NOMO-1 (cell line): Measurements from ENCODE around the gene KIAA1586.
"Not testable (repeated sequence)": the region's sequence is repeated elsewhere in the genome, so short reads cannot be mapped to it uniquely, and the experiment has no call there.

Source experiments
- DNase-seq, 2 experiments: peaks; one replicate each; lab custom pipeline; 2025; ENCODE audit not compliant: unreplicated experiment in 2 of 2; lab: John Stamatoyannopoulos, UW

KIAA1586 gene, protein sequence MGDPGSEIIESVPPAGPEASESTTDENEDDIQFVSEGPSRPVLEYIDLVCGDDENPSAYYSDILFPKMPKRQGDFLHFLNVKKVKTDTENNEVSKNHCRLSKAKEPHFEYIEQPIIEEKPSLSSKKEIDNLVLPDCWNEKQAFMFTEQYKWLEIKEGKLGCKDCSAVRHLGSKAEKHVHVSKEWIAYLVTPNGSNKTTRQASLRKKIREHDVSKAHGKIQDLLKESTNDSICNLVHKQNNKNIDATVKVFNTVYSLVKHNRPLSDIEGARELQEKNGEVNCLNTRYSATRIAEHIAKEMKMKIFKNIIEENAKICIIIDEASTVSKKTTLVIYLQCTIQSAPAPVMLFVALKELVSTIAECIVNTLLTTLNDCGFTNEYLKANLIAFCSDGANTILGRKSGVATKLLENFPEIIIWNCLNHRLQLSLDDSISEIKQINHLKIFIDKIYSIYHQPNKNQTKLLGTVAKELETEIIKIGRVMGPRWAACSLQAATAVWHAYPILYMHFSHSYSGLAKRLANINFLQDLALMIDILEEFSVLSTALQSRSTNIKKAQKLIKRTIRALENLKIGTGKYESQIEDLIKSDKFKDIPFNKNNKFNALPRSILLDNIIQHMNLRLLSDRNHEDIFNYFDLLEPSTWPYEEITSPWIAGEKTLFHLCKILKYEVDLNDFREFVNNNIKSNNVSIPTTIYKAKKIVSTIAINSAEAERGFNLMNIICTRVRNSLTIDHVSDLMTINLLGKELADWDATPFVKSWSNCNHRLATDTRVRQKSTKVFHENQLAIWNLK

DNA sequence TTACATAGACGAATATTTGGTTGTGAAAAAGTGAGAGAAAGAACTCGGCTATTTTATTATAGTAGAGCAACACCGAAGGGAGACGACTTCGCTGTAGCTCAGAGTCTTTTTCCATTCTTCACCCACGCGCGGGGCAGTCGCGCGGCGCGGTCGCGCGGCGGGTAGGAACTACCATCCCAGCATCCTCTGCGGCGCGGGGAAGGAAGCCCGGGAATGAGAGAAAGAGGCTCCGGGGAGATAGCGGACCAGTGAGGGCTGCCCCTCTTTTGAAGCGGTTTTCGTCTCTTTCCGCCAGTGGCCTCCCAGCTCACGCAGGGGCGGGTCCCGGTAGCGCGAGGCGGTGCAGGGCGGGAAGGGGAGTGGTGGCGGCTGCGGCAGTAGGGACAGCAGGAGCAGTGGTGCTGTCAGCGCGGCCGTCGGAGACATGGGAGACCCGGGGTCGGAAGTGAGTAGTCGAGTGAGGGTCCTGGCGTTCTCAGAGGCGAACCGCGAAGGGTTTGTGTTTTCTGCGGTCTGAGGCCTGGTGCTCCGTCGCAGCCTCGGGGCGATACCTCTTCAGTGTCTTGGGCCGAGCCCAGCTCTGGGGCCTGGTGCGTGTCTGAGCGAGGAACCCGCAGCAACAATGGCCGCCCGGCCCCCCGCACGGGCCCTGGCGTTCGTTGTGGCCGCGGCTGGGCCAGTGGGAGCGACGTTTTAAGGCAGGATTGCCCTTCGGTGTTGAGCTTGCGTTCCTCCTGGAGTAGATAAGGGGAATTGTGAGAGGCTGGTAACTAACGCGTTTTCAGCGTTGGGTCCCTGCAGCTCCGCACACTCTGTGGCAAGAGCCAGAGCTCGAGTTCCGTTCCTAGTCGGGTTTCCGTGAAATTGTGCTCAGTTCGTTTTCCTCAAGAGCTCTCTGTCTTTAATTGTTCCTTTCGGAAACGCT lies at the start of gene KIAA1586:
TSS of gene KIAA1586 (plus strand) at position 362 of the 925 bp plus-strand sequence. CDS start at position 425, 63 bp downstream.
- peak; percentile 82 for DNase-seq

DNA sequence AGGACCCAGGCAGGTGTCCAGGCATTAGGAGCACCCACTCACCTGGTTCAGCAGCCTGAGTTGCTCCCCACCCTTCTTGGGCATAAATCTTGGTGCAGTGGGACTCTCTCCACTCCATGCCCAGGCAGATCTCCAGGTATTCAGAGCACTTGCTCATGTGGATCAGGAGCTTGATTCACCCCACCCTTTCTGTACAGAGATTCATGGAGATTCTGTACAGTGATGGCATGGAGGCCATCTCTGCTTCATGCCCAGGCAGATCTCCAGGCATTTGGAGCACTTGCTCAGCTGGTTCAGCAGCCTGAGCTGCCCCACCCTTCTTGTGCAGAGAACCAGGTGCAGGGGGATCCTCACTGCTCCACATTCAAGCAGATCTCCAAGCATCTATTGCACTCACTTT lies 47.4 kb upstream of the KIAA1586 start:
- DNase-seq: no peak

- not testable (repeated sequence) for DNase-seq
Observed at GRCh38 chr6:56999748-57000147, 46.7 kb upstream of the KIAA1586 start.

DNA sequence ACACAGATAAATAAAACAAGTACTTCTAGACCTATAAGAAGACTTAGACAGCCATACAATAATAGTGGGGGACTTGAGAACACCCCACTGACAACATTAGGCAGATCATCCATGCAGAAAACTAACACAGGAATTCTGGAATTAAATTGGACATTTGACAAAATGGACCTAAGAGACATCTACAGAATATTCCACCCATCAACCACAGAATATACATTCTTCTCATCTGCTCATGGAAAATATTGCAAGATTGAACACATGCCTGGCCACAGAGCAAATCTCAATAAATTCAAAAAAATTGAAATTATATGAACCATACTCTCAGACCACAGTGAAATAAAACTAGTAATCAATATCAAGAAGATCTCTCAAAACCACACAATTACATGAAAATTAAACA lies 44.3 kb upstream of the KIAA1586 start:
- DNase-seq: no peak

DNA sequence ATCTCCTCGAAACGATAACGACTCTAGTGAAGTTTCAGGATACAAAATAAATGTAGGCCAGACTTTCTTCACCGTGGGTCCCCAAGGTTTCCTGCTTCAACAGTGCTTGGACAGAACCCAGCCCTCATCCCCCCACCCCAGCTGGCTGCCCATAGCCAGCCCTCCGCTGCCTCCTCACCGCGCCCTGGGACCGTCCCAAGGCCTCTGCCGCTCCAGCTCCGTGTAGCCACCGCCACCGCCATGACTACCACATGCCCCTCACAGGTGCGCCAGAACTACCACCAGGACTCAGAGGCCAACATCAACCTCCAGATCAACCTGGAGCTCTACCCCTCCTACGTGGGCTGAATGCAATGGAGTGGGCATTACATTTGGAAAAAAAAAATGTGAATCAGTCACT lies 42.2 kb upstream of the KIAA1586 start:
- DNase-seq: no peak

- no peak for DNase-seq
Observed at GRCh38 chr6:57006101-57006500, 40.4 kb upstream of the KIAA1586 start.

DNA sequence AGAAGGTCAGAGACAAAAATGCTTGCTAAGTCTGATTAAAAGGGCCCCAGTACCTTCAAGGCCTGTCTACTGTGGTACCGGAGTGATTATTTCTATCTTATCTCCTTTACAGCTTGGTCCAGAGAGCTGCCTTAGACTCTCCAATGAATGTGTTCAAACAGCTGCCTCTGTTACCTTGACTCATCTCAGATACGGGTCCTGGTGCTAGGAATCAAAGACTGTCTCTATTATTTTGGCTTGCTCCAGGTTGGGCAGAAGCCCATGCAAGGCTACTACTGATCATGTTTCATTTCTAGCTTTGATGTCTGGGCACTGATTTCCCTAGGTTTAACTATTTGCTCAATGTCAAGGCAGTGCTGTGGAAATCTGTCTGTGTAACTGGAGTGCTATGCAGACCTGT lies 38.4 kb upstream of the KIAA1586 start:
- not testable (repeated sequence) for DNase-seq

DNA sequence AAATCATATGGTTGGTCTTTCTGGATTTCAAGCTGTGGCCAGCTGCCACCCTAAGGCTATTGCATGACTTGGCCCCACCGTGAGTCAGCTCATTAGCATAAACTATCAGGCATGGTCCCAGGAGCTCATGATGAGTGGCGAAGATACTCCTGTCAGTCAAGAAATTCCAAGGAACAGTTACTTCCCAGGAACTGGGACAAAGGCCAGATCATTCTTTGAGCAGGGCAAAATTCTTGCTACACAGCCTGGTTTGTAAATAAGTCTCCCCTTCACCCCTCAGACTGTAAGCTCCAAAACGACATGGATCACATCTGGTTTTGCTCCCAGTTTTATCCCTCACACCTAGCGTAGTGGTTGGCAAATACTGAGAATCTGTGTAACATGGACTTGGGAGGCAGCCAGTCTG lies 33.0 kb upstream of the KIAA1586 start:
- DNase-seq: no peak

DNA sequence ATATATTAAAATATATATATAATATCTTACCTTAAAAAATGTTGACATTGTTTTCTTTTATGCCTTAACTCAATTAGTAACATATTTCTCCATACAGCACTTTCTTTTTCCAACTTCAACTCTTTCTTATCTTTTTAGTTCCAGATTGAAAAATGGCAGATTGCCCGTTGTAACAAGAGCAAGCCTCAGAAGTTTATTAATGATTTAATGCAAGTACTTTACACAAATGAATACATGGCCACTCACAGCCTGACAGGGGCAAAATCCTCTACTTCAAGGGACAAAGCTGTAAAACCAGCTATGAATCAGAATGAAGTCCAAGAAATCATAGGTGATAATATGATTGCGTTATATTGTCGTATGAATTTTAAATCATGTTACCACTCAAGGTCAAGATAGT lies 29.4 kb upstream of the KIAA1586 start:
- no peak for DNase-seq

- DNase-seq: no peak
Observed at GRCh38 chr6:57017841-57018240, 28.7 kb upstream of the KIAA1586 start.

DNA sequence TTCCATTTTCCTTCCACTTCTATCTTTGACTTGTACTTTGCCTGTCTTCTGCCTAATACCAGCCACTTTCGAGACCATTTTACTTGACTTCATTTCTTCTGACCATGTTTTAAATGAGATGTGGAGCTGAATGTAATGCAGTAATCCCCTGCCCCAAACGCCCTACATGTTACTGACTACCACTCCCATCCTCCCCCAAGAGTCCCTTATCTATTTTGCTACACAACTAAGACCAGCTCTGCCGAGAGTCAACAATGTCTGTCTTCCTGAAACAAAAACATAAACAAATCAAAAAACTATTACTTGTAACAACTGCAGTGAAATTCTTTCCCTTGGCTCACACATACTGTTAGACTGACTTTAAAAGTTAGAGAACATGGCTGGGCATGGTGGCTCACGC lies 27.1 kb upstream of the KIAA1586 start:
- DNase-seq: no peak

GRCh38 chr6:57021086-57021720 lies 25.3 kb upstream of the KIAA1586 start:
- DNase-seq: peak; percentile 7 to 66

DNA sequence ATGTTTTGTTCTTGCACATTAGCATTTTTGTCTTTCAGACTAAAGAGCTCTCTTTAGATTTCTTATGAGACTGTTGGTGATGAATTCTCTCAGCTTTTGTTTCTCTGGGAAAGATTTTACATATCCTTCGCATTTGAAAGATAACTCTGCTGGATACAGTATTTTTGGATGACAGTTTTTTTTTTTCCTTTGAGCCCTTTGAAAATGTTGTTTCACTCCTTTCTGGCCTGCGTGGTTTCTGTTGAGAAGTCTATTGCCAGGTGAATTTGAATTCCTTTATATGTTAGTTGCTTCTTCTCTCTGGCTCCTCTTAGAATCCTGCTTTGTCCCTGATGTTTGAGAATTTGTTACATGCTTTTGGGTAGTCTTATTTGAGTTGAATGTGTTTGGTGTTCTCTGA lies 22.2 kb upstream of the KIAA1586 start:
- DNase-seq: no peak

- no peak for DNase-seq
Observed at GRCh38 chr6:57024775-57025174, 21.7 kb upstream of the KIAA1586 start.

- DNase-seq: no peak
Observed at GRCh38 chr6:57026001-57026400, 20.5 kb upstream of the KIAA1586 start.

- DNase-seq: no peak
Observed at GRCh38 chr6:57027301-57027700, 19.2 kb upstream of the KIAA1586 start.

- DNase-seq: no peak
Observed at GRCh38 chr6:57029213-57029612, 17.3 kb upstream of the KIAA1586 start.

GRCh38 chr6:57033228-57033627 lies 13.3 kb upstream of the KIAA1586 start:
- no peak for DNase-seq

GRCh38 chr6:57035549-57035948 lies 10.9 kb upstream of the KIAA1586 start:
- no peak for DNase-seq

- DNase-seq: no peak
Observed at GRCh38 chr6:57038906-57039305, 7.6 kb upstream of the KIAA1586 start.
